KOPT-K1 (cell line): ENCODE data around the gene HOXD3.

ENCODE experiments used
- H3K27ac ChIP-seq: fragments of 200-600 bp; sonication (generic); 2 replicates; pipeline ENCODE4 v1.5.1; 2016; ENCODE audit warnings: antibody characterized with exemption, mild to moderate bottlenecking, low read depth, low read length; ENCODE audit not compliant: poor library complexity, severe bottlenecking
- H3K36me3 ChIP-seq: fragments of 200-600 bp; sonication (generic); 2 replicates; pipeline ENCODE4 v1.5.1; 2017; ENCODE audit warnings: antibody characterized with exemption, mild to moderate bottlenecking, low read length, moderate library complexity; ENCODE audit not compliant: insufficient read depth
- H3K9me3 ChIP-seq: fragments of 200-600 bp; sonication (generic); 2 replicates; pipeline ENCODE4 v1.5.1; 2017; ENCODE audit warnings: antibody characterized with exemption, low read length, mild to moderate bottlenecking; ENCODE audit not compliant: insufficient read depth, poor library complexity, severe bottlenecking

HOXD3 gene

DNA sequence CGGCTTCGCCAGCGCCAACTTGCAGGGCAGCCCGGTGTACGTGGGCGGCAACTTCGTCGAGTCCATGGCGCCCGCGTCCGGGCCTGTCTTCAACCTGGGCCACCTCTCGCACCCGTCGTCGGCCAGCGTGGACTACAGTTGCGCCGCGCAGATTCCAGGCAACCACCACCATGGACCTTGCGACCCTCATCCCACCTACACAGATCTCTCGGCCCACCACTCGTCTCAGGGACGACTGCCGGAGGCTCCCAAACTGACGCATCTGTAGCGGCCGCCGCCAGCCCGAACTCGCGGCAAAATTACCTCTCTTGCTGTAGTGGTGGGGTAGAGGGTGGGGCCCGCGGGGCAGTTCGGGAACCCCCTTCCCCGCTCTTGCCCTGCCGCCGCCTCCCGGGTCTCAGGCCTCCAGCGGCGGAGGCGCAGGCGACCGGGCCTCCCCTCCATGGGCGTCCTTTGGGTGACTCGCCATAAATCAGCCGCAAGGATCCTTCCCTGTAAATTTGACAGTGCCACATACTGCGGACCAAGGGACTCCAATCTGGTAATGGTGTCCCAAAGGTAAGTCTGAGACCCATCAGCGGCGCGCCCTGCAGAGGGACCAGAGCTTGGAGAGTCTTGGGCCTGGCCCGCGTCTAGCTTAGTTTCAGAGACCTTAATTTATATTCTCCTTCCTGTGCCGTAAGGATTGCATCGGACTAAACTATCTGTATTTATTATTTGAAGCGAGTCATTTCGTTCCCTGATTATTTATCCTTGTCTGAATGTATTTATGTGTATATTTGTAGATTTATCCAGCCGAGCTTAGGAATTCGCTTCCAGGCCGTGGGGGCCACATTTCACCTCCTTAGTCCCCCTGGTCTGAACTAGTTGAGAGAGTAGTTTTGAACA lies 15.1 kb downstream of the HOXD3 start:
- H3K36me3 ChIP-seq = no peaks in the 10 kb centered on the region
- H3K9me3 ChIP-seq = no peaks in the 10 kb centered on the region
- H3K27ac ChIP-seq = no peak overlapping the region

DNA sequence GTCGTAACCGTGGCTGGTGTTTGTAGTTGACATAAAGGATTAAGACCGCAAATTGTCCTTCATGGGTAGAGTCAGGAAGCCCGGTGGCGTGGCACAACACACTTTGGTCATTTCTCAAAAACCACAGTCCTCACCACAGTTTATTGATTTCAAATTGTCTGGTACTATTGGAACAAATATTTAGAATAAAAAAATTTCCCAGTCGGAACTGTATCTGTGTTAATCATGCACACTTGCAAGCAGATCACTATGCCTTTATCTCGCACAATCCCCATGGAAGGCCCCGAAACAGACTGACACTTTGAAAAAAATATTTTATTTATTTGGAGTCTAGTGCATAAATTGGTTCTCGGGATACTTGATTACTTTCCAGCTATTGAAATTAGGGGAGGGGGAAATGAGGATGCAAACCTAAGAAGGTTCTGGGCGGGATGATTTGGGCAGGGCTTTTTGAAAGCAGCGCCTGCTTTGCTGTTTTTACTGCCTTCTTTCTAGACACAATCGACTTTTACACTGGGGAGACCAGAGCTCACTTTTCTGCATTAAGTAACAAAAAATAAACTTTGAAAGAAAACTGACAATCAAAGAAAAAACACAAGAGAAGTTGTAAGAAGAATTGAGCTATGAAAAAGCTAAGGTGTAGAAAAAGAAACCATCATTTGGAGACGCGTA lies 15.9 kb downstream of the HOXD3 start:
- no peak overlapping the region for H3K27ac ChIP-seq
- peaks cover 3% of the 10 kb centered on the region for H3K9me3 ChIP-seq
- H3K36me3 ChIP-seq = no peaks in the 10 kb centered on the region

DNA sequence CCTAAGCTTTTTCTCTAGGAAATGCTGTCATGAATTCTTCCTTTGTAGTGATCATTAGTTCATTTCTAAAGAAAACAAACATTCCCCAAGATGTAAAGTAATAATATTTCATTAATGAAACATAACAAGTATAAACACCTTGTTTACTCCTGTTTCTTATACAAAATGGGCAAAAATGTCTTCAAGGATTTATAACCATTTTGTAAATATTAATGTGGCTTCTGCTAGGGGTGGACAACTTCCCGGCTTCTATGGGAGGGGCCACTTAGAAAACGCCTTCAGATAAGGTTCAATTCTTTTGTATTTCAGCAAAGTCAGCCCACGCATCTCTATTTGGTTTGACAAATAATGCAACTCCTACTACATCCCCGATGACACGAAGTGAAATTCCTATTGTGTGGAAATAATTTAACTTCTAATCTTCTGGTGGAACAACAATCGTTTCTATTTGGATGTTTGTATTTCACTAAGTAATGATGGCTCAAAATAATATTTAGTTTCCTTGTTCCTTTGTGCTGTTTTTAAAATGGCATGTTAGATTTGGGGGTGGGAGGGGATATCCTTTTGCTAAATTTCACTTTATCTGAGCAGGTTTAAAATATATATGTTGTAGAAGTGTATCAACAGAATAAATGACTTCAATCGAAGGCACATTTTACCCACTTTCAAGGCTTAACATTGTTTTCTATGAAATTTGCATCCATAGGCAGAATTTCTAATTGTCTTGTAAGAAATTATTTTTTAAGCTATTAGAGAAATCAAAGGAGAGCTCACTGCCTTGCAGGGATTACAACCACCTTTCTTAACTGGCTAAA lies 16.7 kb downstream of the HOXD3 start:
- H3K36me3 ChIP-seq = no peaks in the 10 kb centered on the region
- H3K9me3 ChIP-seq = peaks cover 9% of the 10 kb centered on the region
- no peak overlapping the region for H3K27ac ChIP-seq

DNA sequence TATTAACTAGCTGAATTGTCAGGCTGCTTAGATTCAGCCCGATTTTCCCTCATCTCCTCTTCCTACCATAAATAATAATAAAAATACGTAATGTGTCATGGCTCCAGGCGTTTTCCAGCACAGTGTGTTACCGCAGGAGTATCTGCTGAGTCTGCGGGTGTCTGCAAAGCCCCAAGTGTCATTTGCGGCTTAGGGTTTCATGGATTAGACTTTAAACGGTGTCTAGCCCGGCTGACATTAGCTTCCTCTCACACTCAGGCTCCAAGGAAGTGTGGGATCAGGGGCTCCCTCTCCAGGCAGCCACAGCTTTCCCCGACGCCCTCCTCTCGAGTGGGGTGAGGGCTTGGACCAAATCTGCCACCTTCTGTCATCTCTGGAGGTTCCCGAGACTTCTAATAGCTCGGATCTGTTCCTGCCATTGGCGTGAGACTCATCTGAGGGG lies 17.3 kb downstream of the HOXD3 start:
- H3K9me3 ChIP-seq = peaks cover 9% of the 10 kb centered on the region
- no peaks in the 10 kb centered on the region for H3K36me3 ChIP-seq
- no peak overlapping the region for H3K27ac ChIP-seq

DNA sequence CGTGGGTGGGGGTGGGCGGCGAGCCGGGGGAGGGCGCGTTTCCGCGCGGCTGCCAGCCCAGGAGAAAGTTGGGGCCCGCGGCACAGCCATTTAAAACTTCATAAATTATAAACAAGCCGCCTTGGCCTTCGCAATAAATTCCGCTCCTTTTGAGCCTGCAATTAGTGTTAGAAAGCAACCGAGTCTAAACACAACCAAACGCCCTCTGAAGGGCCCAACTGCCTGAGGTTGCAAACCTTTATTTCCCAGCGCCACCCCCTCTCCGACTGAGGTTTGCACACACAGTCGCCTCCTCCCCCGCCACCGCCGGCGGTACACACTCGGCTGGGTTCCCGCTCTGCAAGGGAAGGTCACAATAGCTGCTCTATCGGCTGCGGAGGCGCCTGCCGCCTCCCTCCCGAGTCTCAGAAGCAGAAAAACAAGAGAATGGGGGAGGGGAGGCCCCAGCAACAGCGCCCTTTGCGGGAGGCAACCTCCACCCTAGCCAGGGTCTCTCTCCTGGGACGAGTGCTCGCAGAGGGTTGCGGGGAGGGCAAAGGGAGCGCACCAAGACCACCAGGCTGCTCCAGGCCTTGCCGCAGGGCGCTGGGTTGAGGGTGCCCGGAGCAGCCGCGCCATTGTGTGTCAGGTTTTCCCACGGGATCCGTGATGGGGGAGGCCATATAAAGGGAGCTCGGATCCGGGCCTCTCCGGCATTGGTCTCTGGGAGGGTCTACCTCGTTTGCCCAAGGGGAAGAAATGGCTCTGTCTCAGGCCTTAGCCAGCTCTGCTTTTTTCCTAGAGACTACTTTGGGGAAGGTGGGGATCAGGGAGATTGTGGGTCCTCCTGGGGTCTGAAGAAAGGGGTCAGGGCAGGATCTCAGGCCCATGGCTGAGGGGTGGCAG lies 18.0 kb downstream of the HOXD3 start:
- Histone ChIP-seq H3K36me3 (no peaks in the 10 kb centered on the region), H3K9me3 (peaks cover 9% of the 10 kb centered on the region), H3K27ac (no peak overlapping the region)

DNA sequence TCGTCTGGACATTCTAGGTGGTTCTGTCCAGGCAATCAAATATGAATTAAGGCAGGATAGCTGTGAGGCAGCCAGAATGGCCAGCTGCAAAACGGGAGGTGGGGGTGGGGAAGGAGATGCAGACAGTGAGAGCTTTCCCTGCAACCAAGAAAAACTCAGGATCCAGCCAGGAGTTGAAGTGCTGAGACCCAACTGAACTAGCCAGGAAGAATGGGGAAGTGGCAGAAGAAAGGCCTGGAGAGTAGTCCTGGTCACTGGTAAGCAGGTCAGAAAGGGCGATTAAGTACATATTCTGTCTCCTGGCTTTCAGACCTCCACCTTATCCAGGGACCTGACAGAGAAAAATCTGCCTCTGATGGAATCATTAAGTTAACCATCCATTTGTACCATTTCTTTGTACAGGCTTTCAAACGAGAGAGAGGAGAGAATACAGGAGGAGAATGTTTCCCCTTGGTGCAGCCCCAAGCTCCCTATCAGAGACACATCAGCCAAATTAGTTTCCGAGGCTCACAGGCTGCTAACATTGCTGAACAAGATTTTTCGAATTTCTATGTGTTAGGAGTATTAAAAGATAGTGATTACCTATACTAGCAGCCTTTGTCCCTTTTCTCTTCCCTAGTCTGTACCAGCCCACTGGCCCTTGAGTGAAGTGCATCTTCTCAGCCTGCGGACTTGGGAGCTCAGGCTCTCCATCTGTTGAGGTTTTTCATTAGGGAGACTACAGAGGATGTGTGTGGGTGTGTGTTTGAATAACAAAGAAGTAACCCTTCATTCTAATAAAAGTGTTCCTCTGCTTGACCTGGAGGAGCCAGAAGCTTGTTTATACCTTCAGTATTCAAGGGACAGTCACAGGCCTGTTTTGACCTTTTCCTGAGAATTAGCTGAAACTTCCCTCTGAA lies 18.9 kb downstream of the HOXD3 start:
- H3K36me3 ChIP-seq = no peaks in the 10 kb centered on the region
- H3K9me3 ChIP-seq = peaks cover 9% of the 10 kb centered on the region
- no peak overlapping the region for H3K27ac ChIP-seq

DNA sequence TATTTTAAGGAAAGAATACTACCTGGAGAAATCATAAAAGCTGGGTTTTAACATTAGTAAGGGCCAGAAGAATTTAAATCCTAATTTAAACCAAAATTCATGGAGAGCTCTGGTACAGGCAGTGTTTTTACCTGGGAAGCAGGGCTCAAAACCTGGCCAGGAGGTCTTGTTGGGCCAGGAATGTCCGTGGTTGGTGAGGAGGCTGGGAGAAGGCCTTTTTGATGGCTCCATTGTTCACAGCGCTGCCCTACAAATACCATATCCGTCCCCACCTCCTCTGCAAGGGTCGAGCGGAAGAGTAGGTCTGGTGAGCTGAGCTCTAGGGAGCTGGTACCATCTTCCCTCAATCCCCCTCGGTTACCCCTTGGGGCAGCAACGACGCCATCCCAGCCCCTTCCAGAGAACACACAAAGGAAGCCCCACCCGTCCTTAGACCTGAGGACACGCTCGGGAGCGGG lies 20.5 kb downstream of the HOXD3 start:
- Histone ChIP-seq H3K9me3 (peaks cover 9% of the 10 kb centered on the region), H3K27ac (no peak overlapping the region)

DNA sequence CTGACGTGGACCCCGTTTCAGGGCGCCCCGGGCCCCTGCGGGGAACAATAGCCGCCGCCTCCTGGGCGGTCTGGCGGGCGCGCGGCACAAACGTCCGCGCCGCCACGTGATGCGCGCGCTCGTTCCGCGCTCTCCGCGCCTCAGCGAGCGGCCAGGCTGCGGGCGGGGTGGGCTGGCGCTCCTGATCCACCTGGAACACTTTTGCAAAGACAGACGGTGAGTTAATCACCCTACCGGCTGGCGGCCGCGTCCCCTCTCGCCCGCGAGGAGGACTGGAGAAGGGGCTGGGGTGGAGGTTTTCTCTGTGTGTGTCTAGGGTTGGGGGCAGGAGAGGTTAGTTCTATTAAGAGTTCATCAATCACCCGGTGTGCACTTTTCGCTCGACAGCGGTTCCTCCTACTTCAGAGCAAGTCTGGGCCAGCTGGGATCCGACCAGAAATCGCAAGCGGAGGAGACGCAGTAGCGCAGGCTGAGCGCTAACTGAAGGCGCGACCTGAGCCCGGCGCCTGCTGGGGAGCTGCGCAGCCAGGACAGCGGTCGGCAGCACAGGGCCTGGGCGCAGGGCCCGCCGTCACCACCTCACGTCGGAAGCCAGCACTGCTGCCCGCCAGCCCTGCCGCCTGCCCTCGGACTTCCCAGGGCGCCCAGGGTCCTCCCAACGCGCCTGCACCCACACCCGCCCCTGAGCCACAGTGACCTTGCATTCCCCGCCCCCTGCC lies 21.1 kb downstream of the HOXD3 start:
- no peaks in the 10 kb centered on the region for H3K36me3 ChIP-seq
- no peak overlapping the region for H3K27ac ChIP-seq
- peaks cover 9% of the 10 kb centered on the region for H3K9me3 ChIP-seq

More for the DNA sequence above, 20.5 kb downstream of the HOXD3 start:
- H3K36me3 ChIP-seq = no peaks in the 10 kb centered on the region

DNA sequence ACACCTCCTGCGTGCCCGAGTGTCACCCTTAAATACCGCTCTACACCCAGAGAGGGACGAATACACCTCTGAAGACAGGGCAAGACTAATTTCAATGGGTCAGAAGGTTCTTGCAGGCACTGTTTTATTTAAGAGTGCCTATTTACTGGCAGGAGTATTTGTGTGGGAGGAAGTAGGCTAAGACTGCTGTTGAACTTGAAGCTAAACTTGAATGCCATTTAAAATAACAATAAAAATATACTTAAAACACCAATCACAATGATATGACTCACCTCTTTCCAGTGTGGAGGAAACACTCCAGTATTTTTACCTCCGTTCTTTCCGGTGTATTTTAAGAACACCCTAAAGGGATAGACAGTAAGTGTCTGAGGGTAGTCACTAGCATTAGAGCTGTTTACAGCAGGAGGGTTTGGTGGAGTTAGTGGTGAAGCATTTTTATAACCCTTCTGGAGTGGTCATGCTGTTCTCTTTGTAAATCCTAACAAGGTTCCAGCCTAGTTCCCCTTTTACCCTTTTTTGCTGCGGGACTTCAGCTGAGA lies 21.7 kb downstream of the HOXD3 start:
- H3K9me3 ChIP-seq = peaks cover 9% of the 10 kb centered on the region
- no peaks in the 10 kb centered on the region for H3K36me3 ChIP-seq
- no peak overlapping the region for H3K27ac ChIP-seq

DNA sequence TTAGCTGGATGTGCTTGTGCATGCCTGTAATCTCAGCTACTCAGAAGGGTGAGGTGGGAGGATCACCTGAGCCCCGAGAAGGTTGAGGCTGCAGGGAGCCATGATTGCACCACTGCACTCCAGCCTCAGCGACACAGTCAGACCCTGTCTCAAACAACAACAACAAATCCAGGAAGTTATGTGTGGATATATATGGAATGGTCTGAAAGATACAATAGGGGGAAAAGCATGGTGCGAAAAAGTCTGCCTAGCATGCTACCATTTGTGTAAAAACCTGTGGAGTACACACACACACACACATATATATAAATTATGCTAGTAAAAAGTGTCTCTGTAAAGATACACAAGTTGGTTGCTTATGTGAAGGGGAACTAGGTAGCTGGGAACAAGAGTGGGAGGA lies 24.4 kb downstream of the HOXD3 start:
- Histone ChIP-seq H3K9me3 (peaks cover 9% of the 10 kb centered on the region), H3K27ac (no peak overlapping the region), H3K36me3 (no peaks in the 10 kb centered on the region)

DNA sequence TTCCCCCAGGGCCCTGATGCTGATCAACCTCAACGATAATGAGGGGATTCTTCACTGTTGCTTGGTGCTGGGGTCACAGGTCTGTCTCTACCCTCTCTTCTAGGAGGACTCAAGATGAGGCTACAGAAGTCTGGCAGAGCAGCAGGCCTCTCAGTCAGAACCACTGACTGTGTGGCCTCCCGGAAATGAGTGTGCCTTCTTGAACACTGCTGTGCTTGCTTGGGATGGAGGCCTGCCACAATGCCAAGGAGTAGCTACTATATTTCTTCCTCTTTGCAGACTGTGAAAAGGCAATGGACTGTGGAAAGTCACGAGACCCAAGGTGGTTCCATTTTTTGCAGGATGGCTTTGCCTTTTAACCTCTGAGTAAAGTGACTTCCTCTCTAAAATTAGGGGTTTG lies 25.6 kb downstream of the HOXD3 start:
- peaks cover 9% of the 10 kb centered on the region for H3K9me3 ChIP-seq
- H3K27ac ChIP-seq = no peak overlapping the region
- no peaks in the 10 kb centered on the region for H3K36me3 ChIP-seq

DNA sequence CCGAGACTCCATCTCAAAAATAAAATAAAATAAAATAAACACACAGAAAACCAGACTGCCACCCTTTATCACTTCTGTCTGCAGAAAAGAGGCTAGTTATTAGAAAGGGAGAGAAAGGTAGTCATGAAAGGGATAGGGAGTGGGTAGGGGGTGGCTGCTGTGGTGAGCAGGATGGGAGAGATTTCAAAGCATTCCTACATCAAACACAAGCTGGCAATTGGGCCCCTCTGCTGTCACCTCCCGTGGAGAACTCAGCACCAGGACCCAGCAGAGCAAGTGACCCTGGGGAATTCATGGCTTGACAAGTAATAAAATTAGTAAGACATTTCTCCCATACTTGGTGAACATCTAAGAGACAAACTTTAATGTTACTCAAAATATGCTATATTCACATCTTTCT lies 27.6 kb downstream of the HOXD3 start:
- Histone ChIP-seq H3K9me3 (peaks cover 7% of the 10 kb centered on the region), H3K27ac (no peak overlapping the region)

DNA sequence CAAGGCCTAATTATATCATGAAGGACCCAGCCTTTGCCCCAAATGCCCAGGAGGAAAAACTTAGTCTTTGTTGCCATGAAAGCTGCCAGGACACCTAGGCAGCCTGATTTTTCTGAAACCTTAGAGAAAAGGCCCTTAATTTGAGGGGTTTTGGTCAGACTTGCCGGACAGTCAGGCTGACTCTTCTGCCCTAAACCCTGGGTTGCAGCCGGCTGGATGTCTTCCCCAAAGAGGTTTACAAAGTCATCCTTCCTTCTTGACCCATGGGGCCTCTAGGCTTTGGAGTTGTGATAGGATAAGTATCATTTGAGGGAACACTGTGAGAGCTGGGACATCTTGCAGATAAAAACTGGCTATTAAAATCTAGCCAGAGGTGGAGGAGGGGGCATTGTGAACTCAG lies 28.9 kb downstream of the HOXD3 start:
- Histone ChIP-seq H3K9me3 (peaks cover 7% of the 10 kb centered on the region), H3K36me3 (no peaks in the 10 kb centered on the region), H3K27ac (no peak overlapping the region)

More for the DNA sequence above, 27.6 kb downstream of the HOXD3 start:
- no peaks in the 10 kb centered on the region for H3K36me3 ChIP-seq
